Osteoblast (primary cell): ENCODE data around the gene TBC1D5. TPM values are rescaled to one million over a fixed set of nuclear protein-coding genes. Genes with fewer than 3 reads are reported as not detected.
"Not testable (repeated sequence)": the region's sequence is repeated elsewhere in the genome, so short reads cannot be mapped to it uniquely, and the experiment has no call there.

Experiments used
- DNase-seq: peaks from one replicate; pipeline ENCODE4 v3.0.0; 2011; ENCODE audit warnings: low spot score, mixed read lengths; ENCODE audit not compliant: insufficient read length; ENCODE audit errors: missing footprints
- H2AFZ ChIP-seq: 2 replicates; pipeline ENCODE4 v1.6.0; 2011; ENCODE audit warnings: mild to moderate bottlenecking, low read length
- H3K27ac ChIP-seq: 2 replicates; pipeline ENCODE4 v1.5.1; 2011; ENCODE audit warnings: mild to moderate bottlenecking, low read depth, low read length, moderate library complexity
- H3K27me3 ChIP-seq: 2 replicates; pipeline ENCODE4 v1.6.0; 2012; ENCODE audit warnings: mild to moderate bottlenecking, control low read depth, inconsistent platforms, low read length, moderate library complexity; ENCODE audit not compliant: insufficient read depth
- H3K36me3 ChIP-seq: 2 replicates; pipeline ENCODE4 v1.5.1; 2011; ENCODE audit warnings: mild to moderate bottlenecking, low read length, control low read depth, moderate library complexity; ENCODE audit not compliant: insufficient read depth
- H3K4me1 ChIP-seq: 2 replicates; pipeline ENCODE4 v1.5.1; 2011; ENCODE audit warnings: mild to moderate bottlenecking, low read length, control low read depth, moderate library complexity; ENCODE audit not compliant: insufficient read depth
- H3K4me2 ChIP-seq: 2 replicates; pipeline ENCODE4 v1.6.0; 2011; ENCODE audit warnings: mild to moderate bottlenecking, low read length; ENCODE audit not compliant: insufficient read depth
- H3K4me3 ChIP-seq: fragments of 200-600 bp; sonication (generic); 3 replicates; pipeline ENCODE4 v1.5.1; 2012; ENCODE audit warnings: mild to moderate bottlenecking, low read length, inconsistent platforms; ENCODE audit not compliant: insufficient read depth
- H3K79me2 ChIP-seq: 2 replicates; pipeline ENCODE4 v1.6.0; 2012; ENCODE audit warnings: mild to moderate bottlenecking, low read length, control low read depth, inconsistent platforms; ENCODE audit not compliant: insufficient read depth
- H3K9me3 ChIP-seq: 2 replicates; pipeline ENCODE4 v1.5.1; 2011; ENCODE audit warnings: low read depth, low read length, control low read depth
- H4K20me1 ChIP-seq: 2 replicates; pipeline ENCODE4 v1.6.0; 2012; ENCODE audit warnings: mild to moderate bottlenecking, low read length, control low read depth; ENCODE audit not compliant: insufficient read depth
- total RNA-seq: library from RNA; depleted of rRNA; stranded (reverse); fragments of >200 nt; gene quantifications from 2 replicates; pipeline ENCODE4 v1.2.3, GENCODE V29; 2012
- TF ChIP-seq, protein P1 (sequence below): IDR thresholded peaks from 2 replicates; pipeline ENCODE4 v1.5.1; 2011; ENCODE audit warnings: mild to moderate bottlenecking, low read depth, low read length, moderate library complexity; ENCODE audit errors: extremely low read depth

The TBC1D5 gene
- total RNA-seq, 1 donor, result 117 TPM

DNA sequence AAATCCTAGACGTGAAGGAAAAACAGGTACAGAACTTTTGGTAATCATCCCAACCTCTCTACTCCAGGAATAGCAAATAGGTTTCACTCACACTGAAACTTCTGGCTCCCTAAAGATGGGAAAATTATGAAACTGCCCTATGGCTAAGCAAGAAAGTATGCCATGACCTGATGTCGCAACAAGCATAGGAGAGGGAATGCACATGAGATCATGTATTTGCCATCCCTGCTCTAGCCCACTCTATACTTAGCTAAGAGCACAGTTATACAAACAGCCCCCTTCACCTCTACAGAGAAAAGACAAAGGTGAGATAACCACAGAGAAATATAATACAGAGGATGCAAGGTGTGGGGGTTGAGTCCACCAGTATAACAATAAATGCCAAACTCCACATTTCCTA is 102.7 kb downstream of the TBC1D5 start:
- Histone ChIP-seq H3K4me2 (peak overlapping the region; percentile 77), H3K27me3 (no peaks in the 10 kb centered on the region), H2AFZ (no peak overlapping the region), H3K9me3 (no peaks in the 10 kb centered on the region), H3K4me1 (peaks cover 59% of the 10 kb centered on the region), H4K20me1 (peaks cover 3% of the 10 kb centered on the region), H3K4me3 (peak overlapping the region; percentile 49), H3K36me3 (no peaks in the 10 kb centered on the region), H3K79me2 (peaks cover 2% of the 10 kb centered on the region), H3K27ac (peak overlapping the region; percentile 86)
- DNase-seq, result no peak
- TF ChIP-seq, protein P1, sequence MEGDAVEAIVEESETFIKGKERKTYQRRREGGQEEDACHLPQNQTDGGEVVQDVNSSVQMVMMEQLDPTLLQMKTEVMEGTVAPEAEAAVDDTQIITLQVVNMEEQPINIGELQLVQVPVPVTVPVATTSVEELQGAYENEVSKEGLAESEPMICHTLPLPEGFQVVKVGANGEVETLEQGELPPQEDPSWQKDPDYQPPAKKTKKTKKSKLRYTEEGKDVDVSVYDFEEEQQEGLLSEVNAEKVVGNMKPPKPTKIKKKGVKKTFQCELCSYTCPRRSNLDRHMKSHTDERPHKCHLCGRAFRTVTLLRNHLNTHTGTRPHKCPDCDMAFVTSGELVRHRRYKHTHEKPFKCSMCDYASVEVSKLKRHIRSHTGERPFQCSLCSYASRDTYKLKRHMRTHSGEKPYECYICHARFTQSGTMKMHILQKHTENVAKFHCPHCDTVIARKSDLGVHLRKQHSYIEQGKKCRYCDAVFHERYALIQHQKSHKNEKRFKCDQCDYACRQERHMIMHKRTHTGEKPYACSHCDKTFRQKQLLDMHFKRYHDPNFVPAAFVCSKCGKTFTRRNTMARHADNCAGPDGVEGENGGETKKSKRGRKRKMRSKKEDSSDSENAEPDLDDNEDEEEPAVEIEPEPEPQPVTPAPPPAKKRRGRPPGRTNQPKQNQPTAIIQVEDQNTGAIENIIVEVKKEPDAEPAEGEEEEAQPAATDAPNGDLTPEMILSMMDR, result no peak

DNA sequence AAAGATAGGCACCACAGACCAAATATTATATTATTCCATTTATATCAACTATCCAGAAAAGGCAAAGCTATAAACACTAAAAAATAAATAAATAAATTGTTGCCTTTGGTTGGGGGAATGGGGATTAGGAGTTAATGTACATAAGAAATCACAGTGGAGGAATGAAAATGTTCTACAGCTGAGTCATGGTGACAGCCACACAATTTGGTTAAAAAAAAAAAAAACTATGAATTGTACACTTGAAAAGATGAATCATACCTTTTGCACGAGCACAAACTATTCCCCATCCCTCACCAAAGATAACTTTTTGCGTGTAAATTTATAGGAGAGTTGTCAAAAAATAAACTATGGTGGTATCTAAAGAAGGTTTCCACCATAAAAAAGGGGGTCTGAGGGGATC is 103.2 kb downstream of the TBC1D5 start:
- H3K27me3 ChIP-seq, result no peaks in the 10 kb centered on the region
- peaks cover 56% of the 10 kb centered on the region for H3K4me1 ChIP-seq
- no peaks in the 10 kb centered on the region for H3K36me3 ChIP-seq
- peaks cover 2% of the 10 kb centered on the region for H3K79me2 ChIP-seq
- H2AFZ ChIP-seq, result no peak overlapping the region
- no peak for DNase-seq
- H4K20me1 ChIP-seq, result peaks cover 3% of the 10 kb centered on the region
- H3K4me2 ChIP-seq, result peak overlapping the region; percentile 77
- H3K4me3 ChIP-seq, result peak overlapping the region; percentile 49
- peak overlapping the region; percentile 86 for H3K27ac ChIP-seq
- H3K9me3 ChIP-seq, result no peaks in the 10 kb centered on the region
- TF ChIP-seq, protein P1, result no peak

DNA sequence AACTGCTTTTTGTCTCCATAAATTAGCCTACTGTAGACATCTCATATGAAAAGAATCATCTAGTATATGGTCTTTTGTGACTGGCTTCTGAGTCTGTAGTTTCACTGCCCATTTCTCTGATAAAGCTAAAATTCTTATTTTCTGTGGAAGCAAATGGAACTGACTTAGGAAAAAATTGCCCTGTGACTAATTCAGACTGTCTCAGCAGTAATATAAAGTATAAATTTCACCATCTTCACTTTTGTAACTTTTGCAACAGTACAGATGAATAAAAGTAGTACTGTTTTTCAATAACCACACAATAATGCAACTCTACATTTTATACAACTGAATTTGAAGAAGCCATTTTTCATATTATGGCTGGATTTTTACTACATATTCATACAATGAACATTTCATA is 104.1 kb downstream of the TBC1D5 start:
- Histone ChIP-seq H2AFZ (no peak overlapping the region), H3K4me1 (peaks cover 47% of the 10 kb centered on the region), H3K27me3 (no peaks in the 10 kb centered on the region), H3K4me2 (no peak overlapping the region), H3K27ac (peak overlapping the region; percentile 86), H3K36me3 (no peaks in the 10 kb centered on the region), H4K20me1 (no peaks in the 10 kb centered on the region), H3K79me2 (peaks cover 2% of the 10 kb centered on the region), H3K4me3 (no peak overlapping the region), H3K9me3 (no peaks in the 10 kb centered on the region)
- TF ChIP-seq, protein P1, result no peak
- no peak for DNase-seq

DNA sequence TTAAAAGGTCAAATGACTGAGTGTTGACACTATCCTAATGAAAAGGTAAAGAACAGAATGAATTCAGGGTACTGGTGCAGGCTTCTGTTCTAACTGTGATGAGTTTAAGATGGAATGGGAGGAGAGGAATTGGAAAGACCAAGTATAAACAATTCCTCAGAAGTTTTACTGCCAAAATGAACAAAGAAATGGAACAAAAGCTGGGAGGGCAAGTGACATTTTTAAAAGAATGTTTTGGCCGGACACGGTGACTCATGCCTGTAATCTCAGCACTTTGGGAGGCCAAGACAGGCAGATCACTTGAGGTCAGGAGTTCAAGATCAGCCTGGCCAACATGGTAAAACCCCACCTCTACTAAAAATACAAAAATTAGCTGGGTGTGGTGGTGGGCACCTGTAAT is 106.8 kb downstream of the TBC1D5 start:
- not testable (repeated sequence) for H3K4me3 ChIP-seq, H3K9me3 ChIP-seq, DNase-seq, H3K36me3 ChIP-seq, H3K79me2 ChIP-seq, H3K27me3 ChIP-seq, H2AFZ ChIP-seq, H4K20me1 ChIP-seq
- peak overlapping the region; percentile 35 for H3K4me2 ChIP-seq
- peak overlapping the region; percentile 22 for H3K27ac ChIP-seq
- peaks cover 46% of the 10 kb centered on the region for H3K4me1 ChIP-seq
